WTC11 (cell line): Measurements from ENCODE around the gene ADAT1. TPM values are rescaled to one million over a fixed set of nuclear protein-coding genes. Genes with fewer than 3 reads are reported as not detected.

Source experiments
- ATAC-seq: fragments of 200-7000 bp; cut with Tn5 transposase; 2 replicates; pipeline ENCODE4 v1.10.0; 2021; ENCODE audit warnings: mild to moderate bottlenecking, moderate library complexity
- CTCF ChIA-PET: fragments of 300-600 bp; sonication (Branson Sonifier 250); formaldehyde crosslinking; loops from one replicate; lab custom pipeline; 2021; ENCODE audit warnings: antibody characterized with exemption; lab: Charles Lee
- POLR2A ChIA-PET: fragments of 350-600 bp; sonication (Branson Sonifier 250); formaldehyde crosslinking; loops from one replicate; lab custom pipeline; 2021; ENCODE audit warnings: antibody characterized with exemption; lab: Charles Lee
- DNase-seq: peaks from one replicate; pipeline ENCODE4 v3.0.0; 2021; ENCODE audit warnings: low spot score
- H3K27ac Mint-ChIP-seq: 2 replicates; pipeline ENCODE4 v1.8.0; 2021; ENCODE audit warnings: mixed read lengths
- H3K27me3 Mint-ChIP-seq: 2 replicates; pipeline ENCODE4 v1.8.0; 2021; ENCODE audit warnings: low read depth, mild to moderate bottlenecking, moderate library complexity, mixed read lengths
- H3K36me3 Mint-ChIP-seq: 2 replicates; pipeline ENCODE4 v1.8.0; 2021; ENCODE audit warnings: mixed read lengths
- H3K4me1 Mint-ChIP-seq: 2 replicates; pipeline ENCODE4 v1.8.0; 2022; ENCODE audit warnings: mixed read lengths
- H3K4me3 Mint-ChIP-seq: 2 replicates; pipeline ENCODE4 v1.8.0; 2021; ENCODE audit warnings: mild to moderate bottlenecking, moderate library complexity, mixed read lengths
- H3K9me3 Mint-ChIP-seq: 2 replicates; pipeline ENCODE4 v1.8.0; 2021; ENCODE audit warnings: mixed read lengths
- ATF1 ChIP-seq: sonication (generic); formaldehyde crosslinking; IDR thresholded peaks from 2 replicates; pipeline ENCODE4 v1.8.1; 2023; ENCODE audit warnings: mild to moderate bottlenecking, moderate library complexity, missing genetic modification reagents
- CREM ChIP-seq: sonication (generic); formaldehyde crosslinking; IDR thresholded peaks from 2 replicates; pipeline ENCODE4 v1.8.1; 2022; ENCODE audit warnings: mild to moderate bottlenecking, missing genetic modification reagents, moderate library complexity
- ELF4 ChIP-seq: sonication (generic); formaldehyde crosslinking; IDR thresholded peaks from 2 replicates; pipeline ENCODE4 v1.8.1; 2022; ENCODE audit warnings: low read depth, mild to moderate bottlenecking, moderate library complexity, missing genetic modification reagents
- EMX1 ChIP-seq: fragments of 250-450 bp; sonication (Bioruptor Pico); IDR thresholded peaks from 2 replicates; pipeline ENCODE4 v1.8.0; 2021; ENCODE audit warnings: mild to moderate bottlenecking
- ESRRA ChIP-seq: sonication (generic); formaldehyde crosslinking; IDR thresholded peaks from 2 replicates; pipeline ENCODE4 v1.8.1; 2022; ENCODE audit warnings: mild to moderate bottlenecking, missing genetic modification reagents, borderline replicate concordance
- ETV6 ChIP-seq: sonication (generic); formaldehyde crosslinking; IDR thresholded peaks from 2 replicates; pipeline ENCODE4 v1.8.1; 2022; ENCODE audit warnings: mild to moderate bottlenecking, missing genetic modification reagents
- FOXP1 ChIP-seq: sonication (generic); formaldehyde crosslinking; IDR thresholded peaks from 2 replicates; pipeline ENCODE4 v1.8.0; 2022; ENCODE audit warnings: missing genetic modification reagents, mild to moderate bottlenecking, moderate library complexity, borderline replicate concordance
- JUN ChIP-seq: sonication (generic); formaldehyde crosslinking; IDR thresholded peaks from 2 replicates; pipeline ENCODE4 v1.8.0; 2023; ENCODE audit warnings: mild to moderate bottlenecking, missing genetic modification reagents
- MXD4 ChIP-seq: fragments of 250-450 bp; sonication (Bioruptor Pico); IDR thresholded peaks from 2 replicates; pipeline ENCODE4 v1.8.0; 2021; ENCODE audit warnings: mild to moderate bottlenecking, moderate library complexity, borderline replicate concordance
- NFYB ChIP-seq: sonication (generic); formaldehyde crosslinking; conservative IDR thresholded peaks from 2 replicates; pipeline ENCODE4 v1.8.0; 2022; ENCODE audit warnings: low read depth, missing genetic modification reagents
- NR3C1 ChIP-seq: sonication (generic); formaldehyde crosslinking; conservative IDR thresholded peaks from 2 replicates; pipeline ENCODE4 v1.8.1; 2023; ENCODE audit warnings: low read depth, mild to moderate bottlenecking, missing genetic modification reagents
- RORB ChIP-seq: fragments of 250-450 bp; sonication (Bioruptor Pico); IDR thresholded peaks from 2 replicates; pipeline ENCODE4 v1.9.0; 2021; ENCODE audit warnings: mild to moderate bottlenecking
- SMAD4 ChIP-seq: sonication (generic); formaldehyde crosslinking; IDR thresholded peaks from 2 replicates; pipeline ENCODE4 v1.8.0; 2022; ENCODE audit warnings: mild to moderate bottlenecking, missing genetic modification reagents
- SP1 ChIP-seq: sonication (generic); formaldehyde crosslinking; conservative IDR thresholded peaks from 2 replicates; pipeline ENCODE4 v1.8.1; 2022; ENCODE audit warnings: missing genetic modification reagents
- ZNF121 ChIP-seq: sonication (generic); formaldehyde crosslinking; IDR thresholded peaks from 2 replicates; pipeline ENCODE4 v1.8.0; 2023; ENCODE audit warnings: missing genetic modification reagents
- ZNF317 ChIP-seq: sonication (generic); formaldehyde crosslinking; IDR thresholded peaks from 2 replicates; pipeline ENCODE4 v1.8.1; 2023; ENCODE audit warnings: low read depth, mild to moderate bottlenecking, moderate library complexity, missing genetic modification reagents, borderline replicate concordance
- ZNF396 ChIP-seq: fragments of 250-450 bp; sonication (Bioruptor Pico); IDR thresholded peaks from 2 replicates; pipeline ENCODE4 v1.8.0; 2021; ENCODE audit warnings: mild to moderate bottlenecking, moderate library complexity, borderline replicate concordance
- ZNF423 ChIP-seq: fragments of 250-450 bp; sonication (Bioruptor Pico); IDR thresholded peaks from 2 replicates; pipeline ENCODE4 v2.1.2; 2022; ENCODE audit warnings: mild to moderate bottlenecking, moderate library complexity
- ZNF512 ChIP-seq: sonication (generic); formaldehyde crosslinking; IDR thresholded peaks from 2 replicates; pipeline ENCODE4 v1.8.1; 2022; ENCODE audit warnings: missing genetic modification reagents, borderline replicate concordance
- ZNF671 ChIP-seq: fragments of 250-450 bp; sonication (Bioruptor Pico); IDR thresholded peaks from 2 replicates; pipeline ENCODE4 v1.8.0; 2021; ENCODE audit warnings: mild to moderate bottlenecking
- total RNA-seq: library from RNA; stranded (reverse); gene quantifications from 3 replicates; pipeline ENCODE4 v1.2.3, GENCODE V29; 2021
- TF ChIP-seq, protein P1 (sequence below): sonication (generic); formaldehyde crosslinking; IDR thresholded peaks from 2 replicates; pipeline ENCODE4 v1.8.0; 2022; ENCODE audit warnings: mild to moderate bottlenecking, missing genetic modification reagents
- TF ChIP-seq, protein P2 (sequence below): sonication (generic); formaldehyde crosslinking; IDR thresholded peaks from 2 replicates; pipeline ENCODE4 v1.8.1; 2023; ENCODE audit warnings: mild to moderate bottlenecking, missing genetic modification reagents, moderate library complexity
- TF ChIP-seq, protein P3 (sequence below): fragments of 250-450 bp; sonication (Bioruptor Pico); IDR thresholded peaks from 2 replicates; pipeline ENCODE4 v1.9.0; 2021; ENCODE audit warnings: moderate library complexity, mild to moderate bottlenecking, inconsistent platforms, borderline replicate concordance
- TF ChIP-seq, protein P4 (sequence below): sonication (generic); formaldehyde crosslinking; IDR thresholded peaks from 2 replicates; pipeline ENCODE4 v1.8.1; 2023; ENCODE audit warnings: mild to moderate bottlenecking, missing genetic modification reagents, borderline replicate concordance
- TF ChIP-seq, protein P5 (sequence below): sonication (generic); formaldehyde crosslinking; IDR thresholded peaks from 2 replicates; pipeline ENCODE4 v1.8.0; 2022; ENCODE audit warnings: mild to moderate bottlenecking, missing genetic modification reagents

Gene ADAT1
- total RNA-seq, 1 experiment from 2014 or later = 46.0 TPM

DNA sequence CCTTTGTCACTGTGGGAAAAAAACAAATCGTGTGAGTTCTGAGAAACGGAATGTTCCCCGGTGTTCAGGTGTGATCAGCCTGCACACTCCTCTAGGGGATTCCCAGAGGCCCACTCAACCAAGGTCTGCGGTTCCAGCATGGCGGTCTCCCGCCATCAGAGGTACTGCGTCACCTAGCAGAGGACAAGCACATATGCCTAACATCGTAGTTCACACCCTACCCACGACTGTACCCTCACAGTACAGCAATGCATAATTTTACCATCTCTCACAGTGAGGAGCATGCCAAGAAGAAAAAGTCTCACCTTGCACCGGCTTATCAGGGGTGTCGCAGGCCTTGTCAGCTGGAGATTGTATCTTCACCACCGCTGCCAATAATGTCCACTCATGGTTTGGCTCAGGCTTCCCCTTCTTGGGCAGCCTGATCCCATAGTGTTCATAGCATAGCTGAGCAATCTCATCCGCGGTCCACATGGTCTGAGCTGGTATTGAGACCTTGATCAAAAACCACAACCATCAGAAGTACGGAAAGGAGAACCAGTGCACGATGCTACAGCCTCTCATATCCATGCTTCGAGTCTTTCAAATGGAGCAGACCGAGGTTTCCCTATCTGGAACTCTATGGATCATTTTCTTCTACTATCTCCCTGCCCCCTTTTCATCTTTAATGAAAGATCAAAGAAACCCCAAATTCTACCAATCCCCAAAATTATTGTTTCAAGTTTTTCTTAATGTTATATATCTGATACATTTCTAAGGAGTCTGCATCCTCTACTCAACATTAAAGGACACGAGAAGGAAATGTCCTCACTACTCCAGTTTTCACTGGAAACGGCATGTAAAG is 2.5 kb downstream of the ADAT1 start:
- ATAC-seq (no peak), DNase-seq (no peak)
- no peaks in the 10 kb centered on the region for H3K9me3 Mint-ChIP-seq
- peaks cover 15% of the 10 kb centered on the region for H3K4me1 Mint-ChIP-seq
- ChIA-PET CTCF (interaction anchor here (1.0 to 1.7 kb wide), 11 partner anchors 8 to 155 kb away, joined by 3 to 10 read pairs (median 4); partner anchors contain the start of genes CHST6 and TMEM231), POLR2A (no interaction called here)
- H3K27me3 Mint-ChIP-seq = no peaks in the 10 kb centered on the region
- no peak overlapping the region for H3K4me3 Mint-ChIP-seq
- H3K27ac Mint-ChIP-seq = peak overlapping the region; percentile 44; the same call in 1 of the 2 replicates
- TF ChIP-seq NFYB (CRISPR knock-in tag) (no peak), JUN (CRISPR knock-in tag) (no peak), ZNF396 (no peak), ZNF423 (CRISPR knock-in tag) (no peak), RORB (no peak), SMAD4 (CRISPR knock-in tag) (no peak), ATF1 (no peak), ZNF671 (CRISPR knock-in tag) (no peak), ETV6 (no peak), ESRRA (CRISPR knock-in tag) (no peak), MXD4 (CRISPR knock-in tag) (no peak), EMX1 (CRISPR knock-in tag) (no peak), ZNF512 (no peak), ZNF317 (no peak)
- TF ChIP-seq, protein P1, sequence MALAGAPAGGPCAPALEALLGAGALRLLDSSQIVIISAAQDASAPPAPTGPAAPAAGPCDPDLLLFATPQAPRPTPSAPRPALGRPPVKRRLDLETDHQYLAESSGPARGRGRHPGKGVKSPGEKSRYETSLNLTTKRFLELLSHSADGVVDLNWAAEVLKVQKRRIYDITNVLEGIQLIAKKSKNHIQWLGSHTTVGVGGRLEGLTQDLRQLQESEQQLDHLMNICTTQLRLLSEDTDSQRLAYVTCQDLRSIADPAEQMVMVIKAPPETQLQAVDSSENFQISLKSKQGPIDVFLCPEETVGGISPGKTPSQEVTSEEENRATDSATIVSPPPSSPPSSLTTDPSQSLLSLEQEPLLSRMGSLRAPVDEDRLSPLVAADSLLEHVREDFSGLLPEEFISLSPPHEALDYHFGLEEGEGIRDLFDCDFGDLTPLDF (CRISPR knock-in tag) = no peak
- TF ChIP-seq, protein P2, sequence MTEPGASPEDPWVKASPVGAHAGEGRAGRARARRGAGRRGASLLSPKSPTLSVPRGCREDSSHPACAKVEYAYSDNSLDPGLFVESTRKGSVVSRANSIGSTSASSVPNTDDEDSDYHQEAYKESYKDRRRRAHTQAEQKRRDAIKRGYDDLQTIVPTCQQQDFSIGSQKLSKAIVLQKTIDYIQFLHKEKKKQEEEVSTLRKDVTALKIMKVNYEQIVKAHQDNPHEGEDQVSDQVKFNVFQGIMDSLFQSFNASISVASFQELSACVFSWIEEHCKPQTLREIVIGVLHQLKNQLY = no peak
- peaks cover 37% of the 10 kb centered on the region for H3K36me3 Mint-ChIP-seq

DNA sequence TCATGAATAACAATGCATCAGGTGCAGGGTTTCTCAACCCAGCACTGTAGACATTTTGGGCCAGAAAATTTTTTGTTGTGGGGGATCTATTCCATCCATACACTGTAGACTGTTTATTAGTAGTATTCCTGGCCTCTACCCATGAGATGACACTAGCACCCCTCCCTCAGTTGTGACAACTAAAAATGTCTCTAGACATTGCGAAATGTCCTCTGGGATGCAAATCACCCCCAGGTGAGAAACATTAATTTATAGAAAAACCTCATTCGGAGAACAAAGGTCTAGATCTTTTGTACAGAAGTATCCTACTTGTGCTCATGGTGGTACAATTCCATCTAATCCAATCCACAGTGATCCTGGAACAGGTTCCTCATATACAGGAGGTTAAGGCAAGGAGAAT is 4.3 kb downstream of the ADAT1 start:
- peaks cover 51% of the 10 kb centered on the region for H3K36me3 Mint-ChIP-seq
- no peak overlapping the region for H3K27ac Mint-ChIP-seq
- peaks cover 15% of the 10 kb centered on the region for H3K4me1 Mint-ChIP-seq
- TF ChIP-seq JUN (CRISPR knock-in tag) (no peak), ETV6 (no peak), FOXP1 (CRISPR knock-in tag) (no peak), SP1 (CRISPR knock-in tag) (no peak), ZNF317 (no peak), CREM (CRISPR knock-in tag) (no peak)
- TF ChIP-seq, protein P3, sequence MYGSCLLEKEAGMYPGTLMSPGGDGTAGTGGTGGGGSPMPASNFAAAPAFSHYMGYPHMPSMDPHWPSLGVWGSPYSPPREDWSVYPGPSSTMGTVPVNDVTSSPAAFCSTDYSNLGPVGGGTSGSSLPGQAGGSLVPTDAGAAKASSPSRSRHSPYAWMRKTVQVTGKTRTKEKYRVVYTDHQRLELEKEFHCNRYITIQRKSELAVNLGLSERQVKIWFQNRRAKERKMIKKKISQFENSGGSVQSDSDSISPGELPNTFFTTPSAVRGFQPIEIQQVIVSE (CRISPR knock-in tag) = no peak
- no peaks in the 10 kb centered on the region for H3K27me3 Mint-ChIP-seq
- no peak for DNase-seq
- ATAC-seq = no peak
- POLR2A ChIA-PET = no interaction called here
- H3K9me3 Mint-ChIP-seq = no peaks in the 10 kb centered on the region
- CTCF ChIA-PET = interaction anchor here (0.7 kb wide), 1 partner anchor 102 kb away, joined by 3 read pairs; no protein-coding TSS in a partner anchor
- H3K4me3 Mint-ChIP-seq = no peak overlapping the region

GRCh38 chr16:75617121-75617520 is 6.0 kb downstream of the ADAT1 start:
- Mint-ChIP-seq H3K4me1 (peaks cover 12% of the 10 kb centered on the region), H3K27ac (no peak overlapping the region), H3K27me3 (no peaks in the 10 kb centered on the region), H3K36me3 (peaks cover 66% of the 10 kb centered on the region), H3K4me3 (no peak overlapping the region), H3K9me3 (no peaks in the 10 kb centered on the region)
- DNase-seq (no peak), ATAC-seq (no peak)
- CTCF ChIA-PET = no interaction called here
- POLR2A ChIA-PET = no interaction called here
- TF ChIP-seq, protein P4, sequence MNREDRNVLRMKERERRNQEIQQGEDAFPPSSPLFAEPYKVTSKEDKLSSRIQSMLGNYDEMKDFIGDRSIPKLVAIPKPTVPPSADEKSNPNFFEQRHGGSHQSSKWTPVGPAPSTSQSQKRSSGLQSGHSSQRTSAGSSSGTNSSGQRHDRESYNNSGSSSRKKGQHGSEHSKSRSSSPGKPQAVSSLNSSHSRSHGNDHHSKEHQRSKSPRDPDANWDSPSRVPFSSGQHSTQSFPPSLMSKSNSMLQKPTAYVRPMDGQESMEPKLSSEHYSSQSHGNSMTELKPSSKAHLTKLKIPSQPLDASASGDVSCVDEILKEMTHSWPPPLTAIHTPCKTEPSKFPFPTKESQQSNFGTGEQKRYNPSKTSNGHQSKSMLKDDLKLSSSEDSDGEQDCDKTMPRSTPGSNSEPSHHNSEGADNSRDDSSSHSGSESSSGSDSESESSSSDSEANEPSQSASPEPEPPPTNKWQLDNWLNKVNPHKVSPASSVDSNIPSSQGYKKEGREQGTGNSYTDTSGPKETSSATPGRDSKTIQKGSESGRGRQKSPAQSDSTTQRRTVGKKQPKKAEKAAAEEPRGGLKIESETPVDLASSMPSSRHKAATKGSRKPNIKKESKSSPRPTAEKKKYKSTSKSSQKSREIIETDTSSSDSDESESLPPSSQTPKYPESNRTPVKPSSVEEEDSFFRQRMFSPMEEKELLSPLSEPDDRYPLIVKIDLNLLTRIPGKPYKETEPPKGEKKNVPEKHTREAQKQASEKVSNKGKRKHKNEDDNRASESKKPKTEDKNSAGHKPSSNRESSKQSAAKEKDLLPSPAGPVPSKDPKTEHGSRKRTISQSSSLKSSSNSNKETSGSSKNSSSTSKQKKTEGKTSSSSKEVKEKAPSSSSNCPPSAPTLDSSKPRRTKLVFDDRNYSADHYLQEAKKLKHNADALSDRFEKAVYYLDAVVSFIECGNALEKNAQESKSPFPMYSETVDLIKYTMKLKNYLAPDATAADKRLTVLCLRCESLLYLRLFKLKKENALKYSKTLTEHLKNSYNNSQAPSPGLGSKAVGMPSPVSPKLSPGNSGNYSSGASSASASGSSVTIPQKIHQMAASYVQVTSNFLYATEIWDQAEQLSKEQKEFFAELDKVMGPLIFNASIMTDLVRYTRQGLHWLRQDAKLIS = no peak
- TF ChIP-seq, protein P5, sequence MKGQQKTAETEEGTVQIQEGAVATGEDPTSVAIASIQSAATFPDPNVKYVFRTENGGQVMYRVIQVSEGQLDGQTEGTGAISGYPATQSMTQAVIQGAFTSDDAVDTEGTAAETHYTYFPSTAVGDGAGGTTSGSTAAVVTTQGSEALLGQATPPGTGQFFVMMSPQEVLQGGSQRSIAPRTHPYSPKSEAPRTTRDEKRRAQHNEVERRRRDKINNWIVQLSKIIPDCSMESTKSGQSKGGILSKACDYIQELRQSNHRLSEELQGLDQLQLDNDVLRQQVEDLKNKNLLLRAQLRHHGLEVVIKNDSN (CRISPR knock-in tag) = no peak
- TF ChIP-seq ELF4 (CRISPR knock-in tag) (no peak), ZNF423 (CRISPR knock-in tag) (no peak), ZNF121 (CRISPR knock-in tag) (no peak), CREM (CRISPR knock-in tag) (no peak), ZNF317 (no peak), NR3C1 (no peak)
